Lower lobe of right lung (tissue), 2 donors: ENCODE results near the gene KCNJ9. TPM values are rescaled to one million over a fixed set of nuclear protein-coding genes. Genes with fewer than 3 reads are reported as not detected.
A peak's percentile ranks its signal among the peaks of the same experiment; 100 is the strongest.

Source experiments
- ATAC-seq, 2 donors: fragments of 200-7000 bp; cut with Tn5 transposase; one replicate each; pipeline ENCODE4 v1.9.1; 2020 to 2022; ENCODE audit warnings: mild to moderate bottlenecking in 2 of 2, moderate library complexity in 2 of 2
- DNase-seq: peaks from one replicate; pipeline ENCODE4 v3.0.0-alpha.2; 2020
- H3K27ac ChIP-seq: fragments of 200-600 bp; one replicate; pipeline ENCODE4 v1.8.0; 2022
- H3K27me3 ChIP-seq: fragments of 200-600 bp; one replicate; pipeline ENCODE4 v1.8.0; 2022; ENCODE audit warnings: low read depth
- H3K36me3 ChIP-seq: fragments of 200-600 bp; one replicate; pipeline ENCODE4 v1.8.0; 2022; ENCODE audit warnings: mild to moderate bottlenecking
- H3K4me1 ChIP-seq: fragments of 200-600 bp; one replicate; pipeline ENCODE4 v1.8.0; 2022
- H3K4me3 ChIP-seq: fragments of 200-600 bp; one replicate; pipeline ENCODE4 v1.8.0; 2022; ENCODE audit warnings: mild to moderate bottlenecking
- H3K9me3 ChIP-seq: fragments of 200-600 bp; one replicate; pipeline ENCODE4 v1.8.0; 2022
- intact Hi-C: fragments of 100-400 bp; cut with DNase I; formaldehyde crosslinking; loops from one replicate; pipeline ENCODE4 v1.11.0; 2022
- total RNA-seq: library from RNA; stranded (reverse); fragmentation: NEBNext Ultra II Directional; extraction: Animal tissue kit (Norgen Biotek cat#: 25700); gene quantifications from one replicate; pipeline ENCODE4 v1.2.1, GENCODE V29; 2021
- TF ChIP-seq, protein P1 (sequence below): fragments of 200-600 bp; IDR thresholded peaks from one replicate; pipeline ENCODE4 v1.8.0; 2022; ENCODE audit warnings: antibody characterized with exemption, mild to moderate bottlenecking
- donor health status: DM: no; HTN: yes; CAD: no; lungs with severe emphysema.

The KCNJ9 gene
- total RNA-seq, 1 donor from 2014 or later = not detected

DNA sequence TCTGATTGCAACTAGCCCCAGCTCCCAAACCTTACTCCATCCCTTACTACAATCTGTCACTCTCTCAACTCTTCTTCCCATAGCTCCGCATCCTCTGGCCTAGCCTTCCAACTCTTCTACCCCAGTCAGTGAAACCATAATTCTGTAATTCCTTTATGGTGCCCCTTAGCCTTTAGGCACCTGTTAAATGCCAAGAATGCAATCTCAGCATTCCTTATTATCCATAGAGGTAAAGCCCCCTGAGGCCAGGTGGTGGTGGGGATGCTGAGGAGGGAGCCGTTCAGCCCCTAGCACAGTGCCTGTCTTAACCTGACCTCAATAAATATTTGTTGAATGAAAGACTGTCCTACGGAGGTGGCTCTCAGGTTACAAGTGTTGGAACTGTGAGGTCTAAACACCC lies 48.2 kb downstream of the KCNJ9 start:
- intact Hi-C loops = no loop called here
- peaks cover 5% of the 10 kb centered on the region for H3K4me1 ChIP-seq
- H3K27ac ChIP-seq = no peak overlapping the region
- H3K4me3 ChIP-seq = no peak overlapping the region
- no peaks in the 10 kb centered on the region for H3K36me3 ChIP-seq
- ATAC-seq = no peak
- no peaks in the 10 kb centered on the region for H3K27me3 ChIP-seq
- no peak for DNase-seq
- TF ChIP-seq, protein P1, sequence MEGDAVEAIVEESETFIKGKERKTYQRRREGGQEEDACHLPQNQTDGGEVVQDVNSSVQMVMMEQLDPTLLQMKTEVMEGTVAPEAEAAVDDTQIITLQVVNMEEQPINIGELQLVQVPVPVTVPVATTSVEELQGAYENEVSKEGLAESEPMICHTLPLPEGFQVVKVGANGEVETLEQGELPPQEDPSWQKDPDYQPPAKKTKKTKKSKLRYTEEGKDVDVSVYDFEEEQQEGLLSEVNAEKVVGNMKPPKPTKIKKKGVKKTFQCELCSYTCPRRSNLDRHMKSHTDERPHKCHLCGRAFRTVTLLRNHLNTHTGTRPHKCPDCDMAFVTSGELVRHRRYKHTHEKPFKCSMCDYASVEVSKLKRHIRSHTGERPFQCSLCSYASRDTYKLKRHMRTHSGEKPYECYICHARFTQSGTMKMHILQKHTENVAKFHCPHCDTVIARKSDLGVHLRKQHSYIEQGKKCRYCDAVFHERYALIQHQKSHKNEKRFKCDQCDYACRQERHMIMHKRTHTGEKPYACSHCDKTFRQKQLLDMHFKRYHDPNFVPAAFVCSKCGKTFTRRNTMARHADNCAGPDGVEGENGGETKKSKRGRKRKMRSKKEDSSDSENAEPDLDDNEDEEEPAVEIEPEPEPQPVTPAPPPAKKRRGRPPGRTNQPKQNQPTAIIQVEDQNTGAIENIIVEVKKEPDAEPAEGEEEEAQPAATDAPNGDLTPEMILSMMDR = no peak
- no peaks in the 10 kb centered on the region for H3K9me3 ChIP-seq

DNA sequence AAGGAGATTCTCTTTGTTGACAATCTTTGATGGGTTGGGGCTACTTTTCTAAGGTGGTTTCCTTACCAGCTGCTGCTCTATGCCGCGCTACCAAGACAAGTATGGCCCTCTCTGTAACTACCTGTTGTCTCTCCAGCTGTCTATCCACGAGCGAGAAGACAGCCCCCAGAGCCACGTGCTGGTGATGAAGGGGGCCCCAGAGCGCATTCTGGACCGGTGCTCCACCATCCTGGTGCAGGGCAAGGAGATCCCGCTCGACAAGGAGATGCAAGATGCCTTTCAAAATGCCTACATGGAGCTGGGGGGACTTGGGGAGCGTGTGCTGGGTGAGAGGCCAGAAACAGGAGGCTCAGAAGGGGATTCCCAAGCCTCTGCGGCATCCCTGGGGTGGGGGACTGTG lies 48.6 kb downstream of the KCNJ9 start:
- H3K4me1 ChIP-seq = peaks cover 3% of the 10 kb centered on the region
- no peak for ATAC-seq
- no peak overlapping the region for H3K4me3 ChIP-seq
- no peaks in the 10 kb centered on the region for H3K36me3 ChIP-seq
- intact Hi-C loops = no loop called here
- no peaks in the 10 kb centered on the region for H3K9me3 ChIP-seq
- H3K27ac ChIP-seq = no peak overlapping the region
- H3K27me3 ChIP-seq = no peaks in the 10 kb centered on the region
- no peak for DNase-seq
- TF ChIP-seq, protein P1 = no peak

DNA sequence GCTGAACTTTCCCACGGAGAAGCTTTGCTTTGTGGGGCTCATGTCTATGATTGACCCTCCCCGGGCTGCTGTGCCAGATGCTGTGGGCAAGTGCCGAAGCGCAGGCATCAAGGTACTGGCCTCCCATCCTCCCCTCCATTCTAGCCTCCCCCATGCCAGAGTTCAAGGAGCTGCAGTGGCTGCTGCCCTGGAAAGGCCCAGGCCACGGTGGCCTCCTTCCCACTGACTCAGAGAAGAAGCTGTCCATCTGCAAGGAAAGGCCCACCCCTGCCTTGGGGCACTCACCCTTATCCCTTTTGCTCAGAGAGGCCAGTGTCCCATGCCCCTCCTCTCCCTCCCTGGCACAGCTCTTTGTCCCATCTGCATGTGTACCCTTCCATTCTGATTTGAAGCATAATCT lies 49.1 kb downstream of the KCNJ9 start:
- Histone ChIP-seq H3K27ac (no peak overlapping the region), H3K4me3 (no peak overlapping the region), H3K36me3 (no peaks in the 10 kb centered on the region), H3K4me1 (no peaks in the 10 kb centered on the region), H3K9me3 (no peaks in the 10 kb centered on the region), H3K27me3 (no peaks in the 10 kb centered on the region)
- no peak for ATAC-seq
- TF ChIP-seq, protein P1 = no peak
- DNase-seq = no peak
- intact Hi-C loops = no loop called here

DNA sequence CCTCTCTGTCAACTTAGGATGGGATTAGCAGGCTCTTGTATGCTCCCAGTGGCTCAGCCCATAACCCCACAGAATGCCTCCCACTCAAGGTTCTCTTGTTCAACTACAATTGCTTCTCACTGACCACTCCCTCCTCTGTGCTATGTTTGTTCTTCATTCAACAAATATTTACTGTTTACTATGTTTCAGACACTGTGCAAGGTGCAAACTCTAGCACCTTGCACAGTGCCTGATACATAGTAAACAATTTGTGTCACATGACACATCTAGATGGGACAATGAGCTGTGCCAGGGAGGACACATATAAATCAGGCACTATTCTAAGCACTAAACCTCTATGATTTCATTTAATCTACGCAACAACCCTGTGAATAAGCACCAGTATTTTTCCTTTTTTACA lies 49.6 kb downstream of the KCNJ9 start:
- TF ChIP-seq, protein P1 = no peak
- H3K4me3 ChIP-seq = no peak overlapping the region
- ATAC-seq (no peak), DNase-seq (no peak)
- no peak overlapping the region for H3K27ac ChIP-seq
- H3K36me3 ChIP-seq = no peaks in the 10 kb centered on the region
- no peaks in the 10 kb centered on the region for H3K9me3 ChIP-seq
- no peaks in the 10 kb centered on the region for H3K4me1 ChIP-seq
- H3K27me3 ChIP-seq = no peaks in the 10 kb centered on the region
- intact Hi-C loops = no loop called here

DNA sequence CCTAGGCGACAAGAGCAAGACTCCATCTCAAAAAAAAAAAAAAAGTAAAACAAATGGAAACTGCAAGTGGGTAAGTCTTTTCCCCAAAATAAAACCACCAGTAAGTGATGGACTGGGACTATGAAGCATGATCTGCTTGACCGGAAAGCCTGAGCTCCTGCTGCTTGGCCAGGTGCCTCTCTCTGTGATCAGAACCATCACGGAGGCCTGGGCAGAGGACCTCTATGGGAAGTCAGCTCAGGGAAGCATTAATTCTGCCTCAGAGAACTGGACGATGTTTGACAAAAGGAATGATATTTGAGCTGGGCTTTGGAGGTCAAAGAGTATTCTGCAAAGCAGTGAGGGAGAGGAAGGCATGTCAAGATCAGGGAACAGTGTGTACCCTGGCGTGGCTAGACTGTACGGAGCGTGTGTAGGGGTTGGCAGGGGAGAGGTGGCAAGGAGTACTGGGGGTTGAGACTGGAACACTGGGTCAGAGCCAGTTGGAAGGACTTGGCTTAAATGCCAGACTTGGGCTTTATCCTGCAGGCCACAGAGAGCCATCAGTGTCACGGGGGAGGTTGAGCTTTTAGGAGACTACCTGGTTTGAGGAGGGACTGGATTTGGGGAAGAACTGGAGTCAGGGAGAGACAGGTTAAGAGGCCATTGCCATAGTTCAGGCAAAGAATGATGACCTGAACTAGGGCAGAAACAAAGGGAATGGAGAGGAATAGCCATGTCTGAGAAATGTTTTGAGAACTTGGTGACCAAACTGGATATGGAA lies 50.6 kb downstream of the KCNJ9 start:
- Histone ChIP-seq H3K36me3 (no peaks in the 10 kb centered on the region), H3K27ac (no peak overlapping the region), H3K4me1 (no peaks in the 10 kb centered on the region), H3K9me3 (no peaks in the 10 kb centered on the region), H3K4me3 (no peak overlapping the region), H3K27me3 (no peaks in the 10 kb centered on the region)
- DNase-seq = no peak
- intact Hi-C loops = no loop called here
- TF ChIP-seq, protein P1 = no peak
- peak; percentile 29 to 57 for ATAC-seq
